K562 (cell line): Measurements from ENCODE around the gene RPL22L1. TPM values are rescaled to one million over a fixed set of nuclear protein-coding genes. Genes with fewer than 3 reads are reported as not detected.

Source experiments
- BMI1 ChIP-seq: fragments of 150-350 bp; IDR thresholded peaks from 2 replicates; pipeline ENCODE4 v1.6.1; 2014; ENCODE audit warnings: low read length
- CREB1 ChIP-seq, 2 experiments: sonication (generic) in 1 of 2; formaldehyde crosslinking in 1 of 2; IDR thresholded peaks; 2 replicates each; pipeline versions ENCODE4 v1.6.1 to v1.8.0; 2012 to 2022; ENCODE audit warnings: inconsistent platforms in 1 of 2, mild to moderate bottlenecking in 1 of 2, missing genetic modification reagents in 1 of 2, moderate library complexity in 1 of 2
- ELK3 ChIP-seq: fragments of 450-650 bp; formaldehyde crosslinking; IDR thresholded peaks from 2 replicates; pipeline ENCODE4 v1.4.0; 2020; ENCODE audit warnings: mild to moderate bottlenecking
- HINFP ChIP-seq: fragments of 450-650 bp; conservative IDR thresholded peaks from 2 replicates; pipeline ENCODE4 v1.6.1; 2016; ENCODE audit warnings: missing genetic modification characterization, low read depth, mild to moderate bottlenecking, control low read depth, missing compliant biosample characterization
- IRF1 ChIP-seq: sonication (generic); formaldehyde crosslinking; IDR thresholded peaks from 2 replicates; pipeline ENCODE4 v1.8.0; 2022; ENCODE audit warnings: missing genetic modification reagents, mild to moderate bottlenecking, borderline replicate concordance
- JUND ChIP-seq, 2 experiments: IDR thresholded peaks; 2 replicates in 1 of 2; 3 replicates in 1 of 2; pipeline ENCODE4 v1.6.1; 2011; ENCODE audit warnings: borderline replicate concordance in 2 of 2, low read depth in 2 of 2, low read length in 2 of 2, improper control_type of control experiment in 1 of 2, missing biosample characterization in 1 of 2, missing genetic modification characterization in 1 of 2, missing genetic modification reagents in 1 of 2
- MEF2D ChIP-seq: conservative IDR thresholded peaks from 2 replicates; pipeline ENCODE4 v1.6.1; 2016; ENCODE audit warnings: low read depth, missing genetic modification characterization, missing compliant biosample characterization
- NR0B1 ChIP-seq: fragments of 450-650 bp; IDR thresholded peaks from one replicate; pipeline ENCODE4 v1.6.1; 2018; ENCODE audit warnings: mild to moderate bottlenecking, moderate library complexity; ENCODE audit not compliant: partially characterized antibody
- PCBP1 ChIP-seq: fragments of 200-400 bp; formaldehyde crosslinking; IDR thresholded peaks from 2 replicates; pipeline ENCODE4 v1.6.1; 2018; ENCODE audit warnings: mild to moderate bottlenecking, low read depth, low read length; ENCODE audit not compliant: poor library complexity, severe bottlenecking
- THAP12 ChIP-seq: fragments of 250-450 bp; sonication (Bioruptor Pico); IDR thresholded peaks from 2 replicates; pipeline ENCODE4 v1.9.0; 2021; ENCODE audit warnings: mild to moderate bottlenecking, inconsistent platforms
- ZBTB12 ChIP-seq: fragments of 250-450 bp; sonication (Bioruptor Pico); IDR thresholded peaks from 2 replicates; pipeline ENCODE4 v1.4.0; 2020
- ZNF197 ChIP-seq: fragments of 200-800 bp; sonication (Bioruptor generic); IDR thresholded peaks from 2 replicates; pipeline ENCODE4 v1.6.1; 2016; ENCODE audit warnings: low read depth, missing genetic modification characterization, missing compliant biosample characterization
- ZNF253 ChIP-seq: fragments of 250-450 bp; sonication (Bioruptor Pico); conservative IDR thresholded peaks from 2 replicates; pipeline ENCODE4 v1.6.1; 2021; ENCODE audit warnings: mild to moderate bottlenecking
- ZNF316 ChIP-seq: fragments of 450-650 bp; IDR thresholded peaks from 2 replicates; pipeline ENCODE4 v1.6.1; 2016
- ZNF431 ChIP-seq: sonication (generic); formaldehyde crosslinking; IDR thresholded peaks from 2 replicates; pipeline ENCODE4 v1.8.0; 2022; ENCODE audit warnings: mild to moderate bottlenecking, missing genetic modification reagents
- ZNF586 ChIP-seq: fragments of 450-650 bp; formaldehyde crosslinking; conservative IDR thresholded peaks from 2 replicates; pipeline ENCODE4 v1.4.0; 2020; ENCODE audit warnings: mild to moderate bottlenecking, moderate library complexity
- polyA plus RNA-seq, 8 experiments: library from polyadenylated mRNA; depleted of rRNA in 4 of 8; stranded (reverse) in 5 of 8; unstranded in 3 of 8; fragments of >200 nt; fragmentation: Nextera tagmentation in 2 of 8; fragmentation: Illumina TruSeq in 1 of 8; extraction: Ambion mirVana in 2 of 8; extraction: Trizol in 1 of 8; gene quantifications; 2 replicates each; pipeline versions ENCODE4 v1.2.1 to v1.2.3, GENCODE V29; 2011 to 2014; ENCODE audit warnings: inconsistent platforms in 1 of 8, missing spikeins in 1 of 8
- total RNA-seq, 7 experiments: library from RNA; depleted of rRNA in 6 of 7; stranded (reverse); fragments of >200 nt in 6 of 7; fragmentation: Illumina TruSeq in 2 of 7; extraction: Trizol in 2 of 7; gene quantifications; 2 replicates each; pipeline versions ENCODE4 v1.2.1 to v1.2.3, GENCODE V29; 2011 to 2021; ENCODE audit warnings: low replicate concordance in 1 of 7

The RPL22L1 gene
- total and polyA plus RNA-seq, 9 of the 15 experiments (the other 6 are each of a cell fraction or from before 2014, with no cell fraction given): 53.9 to 198 (median 108) TPM

- peak; percentile 77 for TF ChIP-seq ZBTB12
- no peak for TF ChIP-seq NR0B1
- peak; percentile 31; the same call in 1 of the 2 replicates for TF ChIP-seq ZNF316
- TF ChIP-seq ZNF586 (CRISPR knock-in tag): 0 out of 2 replicates have a peak, but pooled peaks have one; percentile 34
- peak; percentile 90 for TF ChIP-seq CREB1 (IDR thresholded peaks at IDR 0.05)
- peak; percentile 82 for TF ChIP-seq CREB1 (CRISPR knock-in tag; IDR thresholded peaks at IDR 0.05)
- TF ChIP-seq THAP12: 0 out of 2 replicates have a peak, but pooled peaks have one; percentile 14
- no peak for TF ChIP-seq ZNF197
- peak; percentile 72; the same call in 1 of the 2 replicates for TF ChIP-seq ZNF431 (CRISPR knock-in tag)
- no peak for TF ChIP-seq HINFP (tag)
- TF ChIP-seq ZNF253 (CRISPR knock-in tag): 0 out of 2 replicates have a peak, but pooled peaks have one; percentile 4
- 0 out of 2 replicates have a peak, but pooled peaks have one; percentile 8 for TF ChIP-seq ELK3 (CRISPR knock-in tag)
- TF ChIP-seq JUND (IDR thresholded peaks at IDR 0.05; ENCODE audit: borderline replicate concordance, low read depth, low read length): peak; percentile 49; the same call in 1 of the 2 replicates
- peak; percentile 33; the same call in 2 of the 3 replicates for TF ChIP-seq JUND (tag; IDR thresholded peaks at IDR 0.05; ENCODE audit: borderline replicate concordance, low read depth, low read length)
- peak; percentile 75 for TF ChIP-seq IRF1 (CRISPR knock-in tag)
- no peak for TF ChIP-seq BMI1
- peak; percentile 41; the same call in 1 of the 2 replicates for TF ChIP-seq MEF2D (tag)
- no peak for TF ChIP-seq PCBP1
Measured at GRCh38 chr3:170869645-170870593, at the start of gene RPL22L1 (continued).
